H9 (cell line): ENCODE results near the gene HAND1. TPM values are rescaled to one million over a fixed set of nuclear protein-coding genes. Genes with fewer than 3 reads are reported as not detected.

Experiments used
- DNase-seq: peaks from one replicate; pipeline ENCODE4 v3.0.0-alpha.2; 2017
- H2AFZ ChIP-seq: one replicate; pipeline ENCODE4 v1.6.1; 2013; ENCODE audit warnings: mild to moderate bottlenecking, low read length, control low read depth, moderate library complexity
- H2AK5ac ChIP-seq: 2 replicates; pipeline ENCODE4 v1.6.1; 2013; ENCODE audit warnings: low read length, control low read depth, mixed read lengths; ENCODE audit not compliant: insufficient read length
- H2BK120ac ChIP-seq: one replicate; pipeline ENCODE4 v1.6.1; 2013; ENCODE audit warnings: low read depth, mild to moderate bottlenecking, low read length, control low read depth, inconsistent platforms; ENCODE audit not compliant: poor library complexity, severe bottlenecking
- H2BK12ac ChIP-seq: 2 replicates; pipeline ENCODE4 v1.6.1; 2013; ENCODE audit warnings: low read length, control low read depth, mixed read lengths, low read depth; ENCODE audit not compliant: insufficient read length
- H2BK15ac ChIP-seq: 2 replicates; pipeline ENCODE4 v1.6.1; 2013; ENCODE audit warnings: low read depth, low read length, control low read depth
- H2BK20ac ChIP-seq: one replicate; pipeline ENCODE4 v1.6.1; 2013; ENCODE audit warnings: low read depth, mild to moderate bottlenecking, low read length, control low read depth, inconsistent platforms; ENCODE audit not compliant: poor library complexity, severe bottlenecking
- H2BK5ac ChIP-seq: 2 replicates; pipeline ENCODE4 v1.6.1; 2013; ENCODE audit warnings: low read length, control low read depth, mixed read lengths; ENCODE audit not compliant: insufficient read length
- H3K14ac ChIP-seq: 2 replicates; pipeline ENCODE4 v1.6.1; 2013; ENCODE audit warnings: low read length, control low read depth; ENCODE audit not compliant: insufficient read depth
- H3K18ac ChIP-seq: 2 replicates; pipeline ENCODE4 v1.6.1; 2013; ENCODE audit warnings: low read depth, mild to moderate bottlenecking, mixed read lengths, low read length, control low read depth; ENCODE audit not compliant: insufficient read length
- H3K23ac ChIP-seq: 2 replicates; pipeline ENCODE4 v1.6.1; 2013; ENCODE audit warnings: low read length, control low read depth, mixed read lengths, low read depth; ENCODE audit not compliant: insufficient read length
- H3K23me2 ChIP-seq: 2 replicates; pipeline ENCODE4 v1.6.1; 2013; ENCODE audit warnings: low read depth, mild to moderate bottlenecking, mixed read lengths, low read length, control low read depth; ENCODE audit not compliant: insufficient read length, poor library complexity, severe bottlenecking
- H3K27ac ChIP-seq: 2 replicates; pipeline ENCODE4 v1.5.1; 2013; ENCODE audit warnings: low read length, control low read depth, mixed read lengths, low read depth; ENCODE audit not compliant: insufficient read length
- H3K27me3 ChIP-seq: 2 replicates; pipeline ENCODE4 v1.6.1; 2013; ENCODE audit warnings: low read length, control low read depth, inconsistent platforms; ENCODE audit not compliant: insufficient read depth
- H3K4ac ChIP-seq: 2 replicates; pipeline ENCODE4 v1.6.1; 2013; ENCODE audit warnings: low read depth, mild to moderate bottlenecking, control low read depth, inconsistent platforms, low read length, moderate library complexity
- H3K4me1 ChIP-seq: 2 replicates; pipeline ENCODE4 v1.6.1; 2013; ENCODE audit warnings: low read length, control low read depth, inconsistent platforms; ENCODE audit not compliant: insufficient read depth
- H3K4me2 ChIP-seq: 2 replicates; pipeline ENCODE4 v1.6.1; 2013; ENCODE audit warnings: low read length, control low read depth, mixed read lengths; ENCODE audit not compliant: insufficient read length, insufficient read depth
- H3K56ac ChIP-seq: 2 replicates; pipeline ENCODE4 v1.6.1; 2013; ENCODE audit warnings: low read depth, mild to moderate bottlenecking, mixed read lengths, low read length, control low read depth; ENCODE audit not compliant: insufficient read length
- H3K79me1 ChIP-seq: 2 replicates; pipeline ENCODE4 v1.6.1; 2013; ENCODE audit warnings: low read depth, mild to moderate bottlenecking, moderate library complexity, low read length, control low read depth, inconsistent platforms; ENCODE audit not compliant: insufficient read depth, poor library complexity, severe bottlenecking
- H3K79me2 ChIP-seq: 2 replicates; pipeline ENCODE4 v1.6.1; 2013; ENCODE audit warnings: low read length, control low read depth, inconsistent platforms; ENCODE audit not compliant: insufficient read depth
- H3K9ac ChIP-seq: 2 replicates; pipeline ENCODE4 v1.6.1; 2013; ENCODE audit warnings: low read length, control low read depth, mixed read lengths; ENCODE audit not compliant: insufficient read length; ENCODE audit errors: extremely low read depth
- H3K9me3 ChIP-seq: one replicate; pipeline ENCODE4 v1.6.1; 2013; ENCODE audit warnings: low read depth, low read length, inconsistent platforms; ENCODE audit not compliant: control insufficient read depth
- H3T11ph ChIP-seq: one replicate; pipeline ENCODE4 v1.6.1; 2013; ENCODE audit warnings: mild to moderate bottlenecking, low read length, control low read depth, inconsistent platforms
- H4K20me1 ChIP-seq: one replicate; pipeline ENCODE4 v1.6.1; 2013; ENCODE audit not compliant: control insufficient read depth, insufficient read length, insufficient read depth
- H4K5ac ChIP-seq: 2 replicates; pipeline ENCODE4 v1.6.1; 2013; ENCODE audit warnings: low read depth, mild to moderate bottlenecking, mixed read lengths, low read length, control low read depth; ENCODE audit not compliant: insufficient read length
- H4K8ac ChIP-seq: replicated peaks from 2 replicates; pipeline ENCODE4 v1.6.1; 2013; ENCODE audit warnings: low read length, control low read depth, mixed read lengths, low read depth; ENCODE audit not compliant: insufficient read length
- H4K91ac ChIP-seq: 2 replicates; pipeline ENCODE4 v1.6.1; 2013; ENCODE audit warnings: low read depth, mild to moderate bottlenecking, moderate library complexity, mixed read lengths, low read length, control low read depth; ENCODE audit not compliant: insufficient read length
- H3K27ac Mint-ChIP-seq, 3 experiments: 2 replicates in 2 of 3; 3 replicates in 1 of 3; pipeline ENCODE4 v1.8.0; 2020 to 2021; ENCODE audit warnings: mixed read lengths in 3 of 3, mild to moderate bottlenecking in 1 of 3, moderate library complexity in 1 of 3
- H3K27me3 Mint-ChIP-seq: 2 replicates; pipeline ENCODE4 v1.8.0; 2021; ENCODE audit warnings: low read depth, mild to moderate bottlenecking, moderate library complexity, mixed read lengths
- H3K36me3 Mint-ChIP-seq, 3 experiments: 2 replicates in 2 of 3; 3 replicates in 1 of 3; pipeline ENCODE4 v1.8.0; 2020 to 2021; ENCODE audit warnings: low read depth in 3 of 3, mixed read lengths in 3 of 3; ENCODE audit not compliant: insufficient read depth in 1 of 3
- H3K4me1 Mint-ChIP-seq, 2 experiments: 2 replicates each; pipeline ENCODE4 v1.8.0; 2020; ENCODE audit warnings: mixed read lengths in 2 of 2
- H3K4me3 Mint-ChIP-seq, 2 experiments: 2 replicates in 1 of 2; 3 replicates in 1 of 2; pipeline ENCODE4 v1.8.0; 2020 to 2021; ENCODE audit warnings: mild to moderate bottlenecking in 2 of 2, mixed read lengths in 2 of 2, moderate library complexity in 1 of 2
- H3K9me3 Mint-ChIP-seq, 2 experiments: 2 replicates in 1 of 2; 3 replicates in 1 of 2; pipeline ENCODE4 v1.8.0; 2020; ENCODE audit warnings: mild to moderate bottlenecking in 2 of 2, mixed read lengths in 2 of 2, moderate library complexity in 1 of 2
- CTCF ChIP-seq: fragments of 200-600 bp; sonication (generic); conservative IDR thresholded peaks from 3 replicates; pipeline ENCODE4 v1.8.0; 2021; ENCODE audit warnings: antibody characterized with exemption, mild to moderate bottlenecking
- WGBS: extraction: QIAGEN DNeasy Blood & Tissue Kit; methylation state at CpG from one replicate; pipeline ENCODE4 v1.1.7; 2013; ENCODE audit warnings: missing lambda C conversion rate, low lambda C conversion rate, mixed read lengths; ENCODE audit not compliant: insufficient read length; ENCODE audit errors: extremely low coverage; 5-methylcytosine and 5-hydroxymethylcytosine counted together
- total RNA-seq: library from RNA; stranded (reverse); gene quantifications from 2 replicates; pipeline ENCODE4 v1.2.1, GENCODE V29; 2021

Gene HAND1
- total RNA-seq, 1 experiment from 2014 or later: not detected

DNA sequence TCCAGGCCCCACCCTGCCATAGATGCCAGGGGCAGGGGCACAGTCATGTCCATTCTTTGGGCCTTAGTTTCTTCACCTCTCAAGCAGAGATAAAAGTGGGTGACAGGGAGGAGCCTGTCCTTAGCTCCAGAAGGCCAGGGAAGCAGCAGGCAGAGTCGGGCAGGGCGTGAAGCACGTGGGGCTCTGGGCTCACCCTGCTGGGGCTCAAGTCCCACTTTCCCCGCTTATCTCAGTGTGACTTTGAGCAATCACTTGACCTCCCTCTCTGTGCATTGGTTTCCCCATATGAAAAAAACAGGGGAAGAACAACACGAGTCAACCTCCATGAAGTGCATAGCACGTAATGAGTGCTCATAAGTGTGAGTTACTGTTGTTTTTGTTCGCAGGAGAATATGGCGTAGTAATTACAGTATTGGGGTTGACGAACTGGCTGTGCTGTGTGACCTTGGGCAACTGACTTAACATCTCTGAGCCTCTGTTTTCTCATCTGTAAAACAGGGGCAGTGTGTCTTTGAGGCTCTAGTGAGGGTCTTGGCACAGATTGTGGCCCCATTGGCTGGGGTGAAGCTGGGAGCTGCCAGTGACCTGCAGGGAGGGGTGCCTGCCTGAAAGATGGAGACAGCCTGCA is 39.9 kb upstream of the HAND1 start:
- no peak overlapping the region for H3T11ph ChIP-seq
- H3K4me1 ChIP-seq: no peaks in the 10 kb centered on the region
- peaks cover 43% of the 10 kb centered on the region for H3K27me3 Mint-ChIP-seq
- no peak overlapping the region for H3K14ac ChIP-seq
- no peak overlapping the region for H2AK5ac ChIP-seq
- TF ChIP-seq CTCF: no peak
- H4K20me1 ChIP-seq: no peaks in the 10 kb centered on the region
- no peaks in the 10 kb centered on the region for H3K9me3 Mint-ChIP-seq
- no peak overlapping the region for H2BK12ac ChIP-seq
- no peak overlapping the region for H2BK120ac ChIP-seq
- H3K27ac Mint-ChIP-seq: no peak overlapping the region
- H3K27me3 ChIP-seq: no peaks in the 10 kb centered on the region
- H4K8ac ChIP-seq: no peak overlapping the region
- H3K4ac ChIP-seq: no peak overlapping the region
- DNase-seq: no peak
- H3K79me2 ChIP-seq: no peaks in the 10 kb centered on the region
- H4K5ac ChIP-seq: no peak overlapping the region
- no peaks in the 10 kb centered on the region for H3K9me3 ChIP-seq
- H3K23me2 ChIP-seq: no peaks in the 10 kb centered on the region
- H3K4me1 Mint-ChIP-seq: peaks cover 12 to 20% of the 10 kb centered on the region in 2 experiments
- no peaks in the 10 kb centered on the region for H3K79me1 ChIP-seq
- H2BK5ac ChIP-seq: no peak overlapping the region
- H3K36me3 Mint-ChIP-seq: no peaks in the 10 kb centered on the region
- H2BK15ac ChIP-seq: no peak overlapping the region
- H2BK20ac ChIP-seq: no peak overlapping the region
- H3K27ac ChIP-seq: no peak overlapping the region
- no peak overlapping the region for H2AFZ ChIP-seq
- no peak overlapping the region for H3K9ac ChIP-seq
- H4K91ac ChIP-seq: no peak overlapping the region
- no peak overlapping the region for H3K18ac ChIP-seq
- H3K4me2 ChIP-seq: no peak overlapping the region
- H3K4me3 Mint-ChIP-seq: no peak overlapping the region
- no CpG with 5 or more reads among the region's 9 CpGs for WGBS
- no peak overlapping the region for H3K23ac ChIP-seq
- H3K56ac ChIP-seq: no peak overlapping the region
